Caco-2 (cell line): Measurements from ENCODE around the gene MYO18A. TPM values are rescaled to one million over a fixed set of nuclear protein-coding genes. Genes with fewer than 3 reads are reported as not detected.

Experiments
- BruUV-seq: library from RNA; stranded (reverse); fragments of 400-500 nt; replicated peaks from 2 replicates; lab custom pipeline; 2021; lab: Mats Ljungman, UMichigan
- CTCF ChIA-PET: fragments of 300-600 bp; sonication (Branson Sonifier 250); formaldehyde crosslinking; loops from one replicate; lab custom pipeline; 2022; ENCODE audit warnings: antibody characterized with exemption; lab: Charles Lee
- POLR2A ChIA-PET: fragments of 300-600 bp; sonication (Branson Sonifier 250); formaldehyde crosslinking; loops from one replicate; lab custom pipeline; 2022; ENCODE audit warnings: antibody characterized with exemption; lab: Charles Lee
- DNase-seq, 2 experiments: peaks; one replicate each; pipeline versions ENCODE4 v3.0.0 to v3.0.0-alpha.2; 2020 to 2022
- H3K27me3 ChIP-seq: replicated peaks from 2 replicates; pipeline ENCODE4 v1.6.0; 2011; ENCODE audit warnings: low read length; ENCODE audit not compliant: control insufficient read depth, insufficient read depth
- H3K36me3 ChIP-seq: 2 replicates; pipeline ENCODE4 v1.5.1; 2011; ENCODE audit warnings: low read length; ENCODE audit not compliant: control insufficient read depth, insufficient read depth
- H3K4me1 ChIP-seq: fragments of 250-450 bp; sonication (Bioruptor Pico); 2 replicates; pipeline ENCODE4 v1.5.1; 2020; ENCODE audit warnings: mild to moderate bottlenecking
- H3K4me3 ChIP-seq: 2 replicates; pipeline ENCODE4 v1.5.1; 2011; ENCODE audit warnings: low read depth, mild to moderate bottlenecking, control low read depth, low read length
- H3K9me3 ChIP-seq: fragments of 250-450 bp; sonication (Bioruptor Pico); 2 replicates; pipeline ENCODE4 v1.5.1; 2020; ENCODE audit warnings: mild to moderate bottlenecking, moderate library complexity
- H3K27ac Mint-ChIP-seq: one replicate; pipeline ENCODE4 v1.8.0; 2022; ENCODE audit warnings: mixed read lengths; ENCODE audit not compliant: unreplicated experiment
- H3K27me3 Mint-ChIP-seq: one replicate; pipeline ENCODE4 v1.8.0; 2022; ENCODE audit warnings: mixed read lengths; ENCODE audit not compliant: insufficient read depth, unreplicated experiment
- H3K36me3 Mint-ChIP-seq: one replicate; pipeline ENCODE4 v1.8.0; 2022; ENCODE audit warnings: mild to moderate bottlenecking, mixed read lengths; ENCODE audit not compliant: insufficient read depth, unreplicated experiment
- H3K4me1 Mint-ChIP-seq: one replicate; pipeline ENCODE4 v1.8.0; 2022; ENCODE audit warnings: low read depth, mixed read lengths; ENCODE audit not compliant: unreplicated experiment
- H3K4me3 Mint-ChIP-seq: one replicate; pipeline ENCODE4 v1.8.0; 2022; ENCODE audit warnings: mild to moderate bottlenecking, moderate library complexity, mixed read lengths; ENCODE audit not compliant: unreplicated experiment
- H3K9me3 Mint-ChIP-seq: one replicate; pipeline ENCODE4 v1.8.0; 2022; ENCODE audit warnings: mixed read lengths; ENCODE audit not compliant: unreplicated experiment
- CTCF ChIP-seq, 2 experiments: fragments of 200-600 bp in 1 of 2; IDR thresholded peaks; 1 replicate in 1 of 2; 2 replicates in 1 of 2; pipeline versions ENCODE4 v1.5.1 to v1.8.0; 2011 to 2022; ENCODE audit warnings: antibody characterized with exemption in 1 of 2, control low read depth in 1 of 2, inconsistent platforms in 1 of 2, low read depth in 1 of 2, low read length in 1 of 2, mild to moderate bottlenecking in 1 of 2, moderate library complexity in 1 of 2; ENCODE audit not compliant: insufficient read depth in 1 of 2, severe bottlenecking in 1 of 2, unreplicated experiment in 1 of 2
- intact Hi-C: fragments of 100-400 bp; cut with micrococcal nuclease; formaldehyde crosslinking; loops from one replicate; pipeline ENCODE4 v1.10.0; 2022; ENCODE audit not compliant: unreplicated experiment
- total RNA-seq: library from RNA; stranded (reverse); gene quantifications from 2 replicates; pipeline ENCODE4 v1.2.3, GENCODE V29; 2022

The MYO18A gene
- total RNA-seq, 1 experiment from 2014 or later = 47.1 TPM

GRCh38 chr17:29102741-29103181 lies 77.4 kb downstream of the MYO18A start:
- BruUV-seq = no TSS peak

GRCh38 chr17:29102046-29102445 lies 78.2 kb downstream of the MYO18A start:
- no peak overlapping the region for H3K4me3 Mint-ChIP-seq
- POLR2A ChIA-PET = no interaction called here
- no TSS peak for BruUV-seq
- no peak overlapping the region for H3K27ac Mint-ChIP-seq
- Histone ChIP-seq H3K27me3 (no peaks in the 10 kb centered on the region), H3K9me3 (no peaks in the 10 kb centered on the region), H3K4me1 (no peaks in the 10 kb centered on the region), H3K36me3 (peaks cover 6% of the 10 kb centered on the region; the same call in 1 of the 2 replicates), H3K4me3 (no peak overlapping the region)
- no peaks in the 10 kb centered on the region for H3K9me3 Mint-ChIP-seq
- intact Hi-C loops = no loop called here
- no peaks in the 10 kb centered on the region for H3K4me1 Mint-ChIP-seq
- CTCF ChIA-PET = interaction anchor here (1.2 to 1.3 kb wide), 2 partner anchors 15 to 137 kb away, joined by 3 to 5 read pairs; no protein-coding TSS in a partner anchor
- no peak for TF ChIP-seq CTCF (IDR thresholded peaks at IDR 0.05; ENCODE audit: insufficient read depth in 1 of 2, low read depth in 1 of 2, low read length in 1 of 2, severe bottlenecking in 1 of 2, unreplicated experiment in 1 of 2)
- H3K27me3 Mint-ChIP-seq = no peaks in the 10 kb centered on the region
- peaks cover 23% of the 10 kb centered on the region for H3K36me3 Mint-ChIP-seq
- no peak for DNase-seq

More at GRCh38 chr17:29102741-29103181, 77.4 kb downstream of the MYO18A start:
- no peak for DNase-seq
- Histone ChIP-seq H3K36me3 (peaks cover 5% of the 10 kb centered on the region; the same call in 1 of the 2 replicates), H3K4me1 (peaks cover 2% of the 10 kb centered on the region; the same call in 1 of the 2 replicates), H3K9me3 (no peaks in the 10 kb centered on the region), H3K27me3 (no peaks in the 10 kb centered on the region), H3K4me3 (no peak overlapping the region)
- intact Hi-C loops = no loop called here
- Mint-ChIP-seq H3K4me1 (no peaks in the 10 kb centered on the region), H3K36me3 (peaks cover 24% of the 10 kb centered on the region), H3K27me3 (no peaks in the 10 kb centered on the region), H3K4me3 (no peak overlapping the region), H3K27ac (no peak overlapping the region), H3K9me3 (no peaks in the 10 kb centered on the region)
- ChIA-PET POLR2A (no interaction called here), CTCF (interaction anchor here (1.2 kb wide), 1 partner anchor 15 kb away, joined by 3 read pairs; no protein-coding TSS in a partner anchor)
- no peak for TF ChIP-seq CTCF (IDR thresholded peaks at IDR 0.05; ENCODE audit: insufficient read depth in 1 of 2, low read depth in 1 of 2, low read length in 1 of 2, severe bottlenecking in 1 of 2, unreplicated experiment in 1 of 2)

- H3K4me1 ChIP-seq = no peaks in the 10 kb centered on the region
- DNase-seq = no peak
- TF ChIP-seq CTCF (IDR thresholded peaks at IDR 0.05; ENCODE audit: insufficient read depth in 1 of 2, low read depth in 1 of 2, low read length in 1 of 2, severe bottlenecking in 1 of 2, unreplicated experiment in 1 of 2) = no peak
- no peaks in the 10 kb centered on the region for H3K27me3 Mint-ChIP-seq
- H3K9me3 ChIP-seq = no peaks in the 10 kb centered on the region
- intact Hi-C loops = no loop called here
- H3K27me3 ChIP-seq = no peaks in the 10 kb centered on the region
- H3K4me1 Mint-ChIP-seq = no peaks in the 10 kb centered on the region
- H3K9me3 Mint-ChIP-seq = no peaks in the 10 kb centered on the region
- no TSS peak for BruUV-seq
- peaks cover 16% of the 10 kb centered on the region for H3K36me3 Mint-ChIP-seq
- H3K36me3 ChIP-seq = peaks cover 5% of the 10 kb centered on the region; the same call in 1 of the 2 replicates
- H3K4me3 ChIP-seq = no peak overlapping the region
- no peak overlapping the region for H3K4me3 Mint-ChIP-seq
- ChIA-PET POLR2A (no interaction called here), CTCF (no interaction called here)
- no peak overlapping the region for H3K27ac Mint-ChIP-seq
Measured at GRCh38 chr17:29100296-29100695, 79.9 kb downstream of the MYO18A start.
